GM18517 (cell line): ENCODE results near the gene EYS.
"Not testable (repeated sequence)": the region's sequence is repeated elsewhere in the genome, so short reads cannot be mapped to it uniquely, and the experiment has no call there.

ENCODE experiments used
- ATAC-seq: cut with Tn5 transposase; IDR thresholded peaks from one replicate; pipeline ENCODE4 v1.9.1; 2021; ENCODE audit warnings: mild to moderate bottlenecking, moderate library complexity; ENCODE audit not compliant: unreplicated experiment

EYS gene

GRCh38 chr6:64030950-64031618 lies 1675.9 kb downstream of the EYS start:
- ATAC-seq: not testable (repeated sequence)

DNA sequence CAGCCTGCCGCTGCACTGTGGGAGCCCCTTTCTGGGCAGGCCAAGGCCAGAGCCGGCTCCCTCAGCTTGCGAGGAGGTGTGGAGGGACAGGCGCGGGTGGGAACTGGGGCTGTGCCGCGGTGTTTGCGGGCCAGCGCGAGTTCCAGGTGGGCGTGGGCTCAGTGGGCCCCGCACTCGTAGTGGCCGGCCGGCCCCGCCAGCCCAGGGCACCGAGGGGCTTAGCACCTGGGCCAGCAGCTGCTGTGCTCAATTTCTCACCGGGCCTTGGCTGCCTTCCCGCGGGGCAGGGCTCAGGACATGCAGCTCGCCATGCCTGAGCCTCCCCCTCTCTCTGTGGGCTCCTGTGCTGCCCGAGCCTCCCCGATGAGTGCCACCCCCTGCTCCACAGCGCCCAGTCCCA lies 1683.3 kb downstream of the EYS start:
- no peak for ATAC-seq

DNA sequence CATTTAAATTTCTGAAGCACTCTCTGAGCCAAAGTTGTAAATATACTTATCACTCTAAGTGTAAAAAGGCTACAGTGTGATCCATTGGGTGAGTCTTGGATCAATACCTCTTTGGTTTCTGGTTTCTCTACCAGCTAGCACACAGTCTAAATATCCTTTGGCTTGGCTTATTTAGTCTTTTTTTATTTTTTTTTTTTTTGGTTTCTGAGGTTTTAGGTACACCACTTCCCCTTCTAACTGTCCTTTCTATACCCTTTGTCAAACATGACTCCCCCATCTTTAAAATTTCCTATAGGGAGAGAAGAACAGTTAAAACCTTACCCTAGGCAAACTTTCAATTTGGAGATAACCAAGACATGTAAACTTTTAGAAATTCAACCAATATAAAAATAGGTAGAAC lies 1692.4 kb downstream of the EYS start:
- ATAC-seq: no peak

DNA sequence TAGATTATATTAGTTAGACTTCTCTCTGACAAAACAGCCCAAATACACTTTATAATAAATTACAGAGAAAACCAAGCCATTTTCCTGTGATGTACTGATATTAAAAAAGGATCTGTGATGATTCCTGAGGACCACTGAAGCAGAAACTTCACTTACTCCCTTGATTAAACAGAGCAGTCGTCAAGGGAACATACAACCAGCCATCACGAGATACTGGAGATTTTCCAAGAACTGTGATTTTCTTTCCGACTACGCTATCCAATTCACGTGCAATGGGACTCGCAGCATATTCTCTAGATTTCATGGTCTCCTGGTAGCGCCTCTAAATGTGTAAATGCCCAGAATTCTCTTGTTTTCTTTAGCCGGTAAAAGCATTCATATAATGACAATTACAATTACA lies 1694.0 kb downstream of the EYS start:
- no peak for ATAC-seq

DNA sequence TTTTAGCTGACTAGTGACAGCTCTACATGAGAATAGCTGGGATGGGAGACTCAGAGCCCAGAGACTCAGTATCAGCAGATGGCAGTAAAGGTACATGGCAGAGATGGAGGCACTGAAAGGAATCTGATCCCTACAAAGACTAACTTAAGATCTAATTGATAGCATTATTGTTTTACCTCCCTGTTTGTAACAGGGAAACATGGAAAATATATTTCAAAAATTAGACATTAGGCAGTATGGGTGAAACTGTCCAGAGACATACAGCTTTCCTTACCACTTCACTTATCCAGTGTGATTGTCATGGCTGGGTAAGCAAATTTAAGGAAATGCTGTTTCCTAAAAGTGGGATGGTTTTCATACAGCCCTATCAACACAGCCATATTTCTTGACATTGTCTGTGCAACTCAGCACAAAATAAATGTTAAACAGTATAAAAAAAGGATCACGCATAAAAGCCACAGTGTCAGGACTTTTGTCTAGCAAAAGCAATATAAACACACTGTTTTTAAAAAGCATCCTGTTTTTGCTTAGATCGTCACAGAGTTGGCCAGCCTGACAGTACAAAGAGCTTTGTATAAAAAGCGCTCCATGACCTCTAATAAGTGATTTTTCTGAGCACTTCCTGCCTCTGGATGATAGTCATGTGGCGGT lies 1694.5 kb downstream of the EYS start:
- ATAC-seq: no peak

DNA sequence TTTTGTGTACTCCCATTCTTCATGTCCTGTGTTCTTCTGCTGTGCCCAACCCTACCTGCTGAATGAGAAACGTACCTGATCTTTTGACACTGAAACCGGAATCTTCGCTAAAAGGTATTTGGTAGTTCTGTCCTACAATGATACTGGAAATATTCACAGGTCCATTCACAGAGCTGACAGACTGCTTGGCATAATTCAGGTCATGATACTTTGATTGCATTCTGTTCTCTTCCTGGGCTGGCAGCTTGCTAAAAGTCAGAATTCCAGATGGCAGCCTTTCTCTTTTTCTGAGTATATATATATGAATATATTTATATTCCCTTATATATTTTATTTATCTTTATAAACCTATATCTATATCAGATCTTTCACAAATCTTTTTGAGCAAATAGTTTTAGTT lies 1696.4 kb downstream of the EYS start:
- ATAC-seq: no peak

DNA sequence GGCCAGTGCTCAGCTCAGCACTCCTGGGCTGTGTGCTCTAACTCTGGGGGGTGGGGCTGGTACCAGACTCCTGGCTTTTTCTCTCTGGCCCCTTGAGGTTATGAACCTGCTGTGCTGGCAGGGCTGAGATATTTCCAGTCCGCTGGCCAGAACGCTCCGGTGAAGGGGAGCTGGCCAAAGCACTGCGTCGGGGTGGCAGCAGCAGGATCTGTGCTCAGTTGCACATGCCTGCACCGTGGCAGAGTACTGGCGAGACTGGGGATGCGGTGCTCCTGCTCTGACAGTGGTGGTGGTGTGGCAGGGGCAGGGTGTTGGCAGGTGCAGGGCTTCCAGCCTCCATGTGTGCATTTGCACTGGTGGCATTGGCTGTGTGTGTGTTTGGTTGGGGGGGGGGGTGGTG lies 1697.0 kb downstream of the EYS start:
- ATAC-seq: no peak

- ATAC-seq: no peak
Measured at GRCh38 chr6:64006246-64006645, 1700.8 kb downstream of the EYS start.

DNA sequence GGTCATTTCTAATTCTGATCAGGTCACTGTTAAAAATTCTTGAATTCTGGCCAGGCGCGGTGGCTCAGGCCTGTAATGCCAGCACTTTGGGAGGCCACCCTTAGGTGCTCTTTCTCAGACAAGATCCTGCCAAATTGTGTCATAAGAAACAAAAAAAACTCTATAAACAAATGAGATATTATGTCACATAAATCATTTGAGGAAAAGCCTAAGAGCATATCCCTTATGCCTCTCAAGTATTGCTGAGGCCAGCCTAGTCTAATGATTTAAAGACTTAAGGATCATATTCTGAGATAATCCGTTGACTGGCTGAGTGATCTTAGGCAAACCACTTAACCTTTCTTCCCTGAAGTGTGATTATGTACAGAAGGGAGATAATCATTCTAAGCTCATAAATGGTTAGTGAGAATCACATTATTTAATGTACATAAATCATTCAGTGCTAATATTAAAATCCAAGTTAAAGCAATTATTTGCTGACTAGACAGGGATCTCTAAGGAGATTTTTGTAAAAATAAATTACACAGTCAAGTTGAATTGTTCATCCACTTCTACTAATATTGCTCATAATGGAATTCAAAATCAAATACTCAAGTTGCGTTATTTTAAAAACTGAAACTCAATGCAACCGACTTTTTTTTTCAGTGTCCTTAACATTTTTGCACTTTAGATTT lies 1706.1 kb downstream of the EYS start:
- ATAC-seq: no peak

- ATAC-seq: no peak
Measured at GRCh38 chr6:63999613-64000012, 1707.4 kb downstream of the EYS start.

GRCh38 chr6:63998991-63999390 lies 1708.0 kb downstream of the EYS start:
- no peak for ATAC-seq

- no peak for ATAC-seq
Measured at GRCh38 chr6:63997734-63998133, 1709.3 kb downstream of the EYS start.

- no peak for ATAC-seq
Measured at GRCh38 chr6:63997221-63997620, 1709.8 kb downstream of the EYS start.

DNA sequence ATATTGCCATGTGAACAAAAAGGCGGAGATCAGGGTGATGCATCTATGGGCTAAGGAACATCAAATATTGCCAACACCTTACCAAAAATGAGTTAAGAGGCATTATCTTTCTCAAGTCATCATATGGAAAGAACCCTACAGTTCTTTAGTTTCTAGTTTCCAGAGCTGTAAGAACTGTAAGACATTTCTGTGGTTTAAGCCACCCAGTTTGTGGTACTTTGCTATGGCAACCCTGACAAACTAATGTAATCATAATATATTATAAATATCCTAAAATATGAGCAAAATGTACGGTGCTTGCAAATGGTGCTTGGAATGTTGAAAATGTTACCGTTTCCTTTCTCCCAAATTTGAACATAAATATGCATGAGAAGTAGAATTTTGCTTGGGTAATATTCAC lies 1721.8 kb downstream of the EYS start:
- ATAC-seq: no peak

- ATAC-seq: no peak
Measured at GRCh38 chr6:63975699-63976098, 1731.3 kb downstream of the EYS start.

GRCh38 chr6:63968650-63969049 lies 1738.4 kb downstream of the EYS start:
- no peak for ATAC-seq

- no peak for ATAC-seq
Measured at GRCh38 chr6:63964366-63964765, 1742.7 kb downstream of the EYS start.

DNA sequence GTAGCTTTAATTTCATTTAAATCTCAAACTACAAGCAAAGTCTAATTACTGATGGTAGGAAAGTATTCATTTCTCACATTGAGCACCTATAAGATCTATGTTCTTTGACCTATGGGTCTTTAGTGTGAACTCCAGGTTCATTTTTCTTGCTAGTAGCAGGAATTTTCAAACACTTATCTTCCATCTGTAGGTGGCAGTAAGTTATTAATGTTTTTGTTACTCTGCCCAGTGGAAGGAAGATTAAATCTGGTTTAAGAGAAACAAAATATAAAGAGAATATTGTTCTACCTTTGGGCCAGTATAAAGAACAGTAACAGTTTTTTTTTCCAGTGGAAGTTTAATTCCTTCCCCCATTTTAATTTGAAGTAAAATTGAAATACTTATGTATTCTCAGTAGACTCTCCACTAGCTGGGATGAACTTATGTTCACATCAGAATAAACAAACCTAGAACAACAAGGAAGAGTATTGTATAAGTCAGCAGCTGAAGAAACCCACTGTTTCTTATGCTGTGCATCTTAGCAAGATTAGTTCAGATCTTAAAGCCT lies 1743.2 kb downstream of the EYS start:
- ATAC-seq: no peak

- not testable (repeated sequence) for ATAC-seq
Measured at GRCh38 chr6:63953336-63954021, 1753.5 kb downstream of the EYS start.

DNA sequence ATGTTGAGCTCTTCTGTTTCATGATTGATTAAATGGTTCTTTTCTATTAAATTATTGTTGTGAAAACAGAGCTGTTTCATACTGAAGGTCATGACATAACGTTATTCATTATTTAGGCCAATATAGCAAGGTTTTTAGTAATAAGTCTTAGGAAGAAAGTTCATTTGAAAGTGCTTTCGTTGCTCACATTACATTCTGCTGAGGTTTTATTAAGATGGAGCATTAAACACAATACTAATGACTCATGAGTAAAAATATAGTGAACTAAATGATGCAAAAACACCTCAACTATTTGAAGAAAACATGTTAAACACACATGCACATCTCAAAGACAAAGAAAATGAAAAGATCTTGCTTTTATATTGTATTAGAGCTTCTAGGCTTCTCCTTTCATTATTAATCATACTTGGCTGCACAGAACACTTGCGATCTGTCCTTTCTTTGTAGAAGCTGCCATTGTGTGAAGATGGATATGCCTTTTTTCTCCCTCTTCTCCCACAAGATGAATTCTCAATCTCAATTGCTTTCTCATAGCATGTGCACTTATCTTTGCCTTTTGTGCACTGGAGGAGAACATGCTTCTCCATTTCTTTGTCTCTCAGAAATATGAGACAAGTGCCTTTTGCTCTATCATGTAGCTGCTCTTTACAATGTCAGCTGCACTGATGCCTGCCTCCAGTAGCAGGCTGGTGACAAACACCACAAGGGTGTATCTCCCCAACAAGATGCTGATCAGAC lies 1759.1 kb downstream of the EYS start:
- no peak for ATAC-seq

GRCh38 chr6:63945987-63946386 lies 1761.0 kb downstream of the EYS start:
- ATAC-seq: no peak
